Epithelial cell of esophagus (primary cell): ENCODE data around the gene GPR25.

Experiments used
- DNase-seq: peaks from one replicate; pipeline ENCODE4 v3.0.0; 2010; ENCODE audit warnings: low read depth
- H3K4me3 ChIP-seq: 2 replicates; pipeline ENCODE4 v1.5.1; 2011; ENCODE audit warnings: mild to moderate bottlenecking, low read length, control low read depth
- TF ChIP-seq, protein P1 (sequence below): IDR thresholded peaks from 2 replicates; pipeline ENCODE4 v1.5.1; 2011; ENCODE audit warnings: low read depth, mild to moderate bottlenecking, low read length, control low read depth, inconsistent platforms; ENCODE audit not compliant: insufficient read depth; ENCODE audit errors: missing control alignments

The GPR25 gene

DNA sequence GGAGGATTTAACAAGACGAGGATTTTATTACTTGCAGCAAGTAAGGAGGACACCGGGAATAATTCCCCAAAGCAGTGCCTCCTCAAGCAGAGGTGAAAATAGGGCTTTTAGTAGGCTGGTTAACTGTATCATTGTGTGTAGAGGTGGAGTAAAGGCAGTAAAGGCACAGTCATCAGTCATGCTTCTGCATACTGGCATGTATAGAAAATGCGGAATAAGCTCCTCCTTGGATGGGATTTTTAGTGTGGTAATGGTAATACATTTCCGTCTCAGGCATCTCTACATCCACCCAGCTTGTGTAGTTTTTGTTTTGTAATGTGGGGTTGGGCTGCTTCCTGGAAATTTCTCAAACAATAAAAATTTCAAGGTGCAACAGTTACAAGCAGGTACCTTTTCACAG is 27.4 kb upstream of the GPR25 start:
- no peak overlapping the region for H3K4me3 ChIP-seq
- no peak for DNase-seq
- TF ChIP-seq, protein P1, sequence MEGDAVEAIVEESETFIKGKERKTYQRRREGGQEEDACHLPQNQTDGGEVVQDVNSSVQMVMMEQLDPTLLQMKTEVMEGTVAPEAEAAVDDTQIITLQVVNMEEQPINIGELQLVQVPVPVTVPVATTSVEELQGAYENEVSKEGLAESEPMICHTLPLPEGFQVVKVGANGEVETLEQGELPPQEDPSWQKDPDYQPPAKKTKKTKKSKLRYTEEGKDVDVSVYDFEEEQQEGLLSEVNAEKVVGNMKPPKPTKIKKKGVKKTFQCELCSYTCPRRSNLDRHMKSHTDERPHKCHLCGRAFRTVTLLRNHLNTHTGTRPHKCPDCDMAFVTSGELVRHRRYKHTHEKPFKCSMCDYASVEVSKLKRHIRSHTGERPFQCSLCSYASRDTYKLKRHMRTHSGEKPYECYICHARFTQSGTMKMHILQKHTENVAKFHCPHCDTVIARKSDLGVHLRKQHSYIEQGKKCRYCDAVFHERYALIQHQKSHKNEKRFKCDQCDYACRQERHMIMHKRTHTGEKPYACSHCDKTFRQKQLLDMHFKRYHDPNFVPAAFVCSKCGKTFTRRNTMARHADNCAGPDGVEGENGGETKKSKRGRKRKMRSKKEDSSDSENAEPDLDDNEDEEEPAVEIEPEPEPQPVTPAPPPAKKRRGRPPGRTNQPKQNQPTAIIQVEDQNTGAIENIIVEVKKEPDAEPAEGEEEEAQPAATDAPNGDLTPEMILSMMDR: no peak

DNA sequence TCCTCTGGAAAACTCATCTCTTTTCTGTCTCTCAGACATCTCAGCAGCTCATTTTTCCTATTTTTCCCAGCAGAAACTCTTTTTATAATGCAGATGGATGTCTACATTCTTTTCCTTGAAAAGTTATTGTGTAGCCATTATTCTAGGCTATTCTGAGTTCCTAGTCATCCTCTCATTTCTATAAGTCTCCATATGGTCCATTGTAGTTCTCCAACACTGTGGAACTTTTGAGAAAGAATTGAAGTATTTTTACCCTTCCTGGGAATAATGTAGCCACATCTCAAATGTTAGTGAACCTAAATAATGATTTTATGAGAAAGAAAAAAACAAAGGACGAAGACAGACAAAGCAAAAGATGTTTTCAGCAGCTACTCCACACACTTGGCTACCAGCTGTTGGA is 26.4 kb upstream of the GPR25 start:
- TF ChIP-seq, protein P1: no peak
- no peak overlapping the region for H3K4me3 ChIP-seq
- no peak for DNase-seq

DNA sequence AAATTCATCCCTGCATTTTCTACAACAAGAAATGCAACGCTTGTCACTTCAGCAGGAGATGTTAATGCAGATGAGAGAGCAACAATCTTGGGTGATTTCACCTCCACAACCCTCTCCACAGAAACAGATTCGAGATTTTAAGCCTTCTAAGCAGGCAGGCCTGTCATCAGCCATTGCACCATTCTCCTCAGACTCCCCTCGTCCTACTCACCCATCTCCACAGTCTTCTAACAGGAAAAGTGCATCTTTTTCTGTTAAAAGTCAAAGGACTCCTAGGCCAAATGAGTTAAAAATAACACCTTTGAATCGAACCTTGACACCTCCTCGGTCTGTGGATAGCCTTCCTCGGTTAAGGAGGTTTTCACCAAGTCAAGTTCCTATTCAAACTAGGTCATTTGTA is 23.4 kb upstream of the GPR25 start:
- no peak overlapping the region for H3K4me3 ChIP-seq
- DNase-seq: no peak
- TF ChIP-seq, protein P1: no peak

DNA sequence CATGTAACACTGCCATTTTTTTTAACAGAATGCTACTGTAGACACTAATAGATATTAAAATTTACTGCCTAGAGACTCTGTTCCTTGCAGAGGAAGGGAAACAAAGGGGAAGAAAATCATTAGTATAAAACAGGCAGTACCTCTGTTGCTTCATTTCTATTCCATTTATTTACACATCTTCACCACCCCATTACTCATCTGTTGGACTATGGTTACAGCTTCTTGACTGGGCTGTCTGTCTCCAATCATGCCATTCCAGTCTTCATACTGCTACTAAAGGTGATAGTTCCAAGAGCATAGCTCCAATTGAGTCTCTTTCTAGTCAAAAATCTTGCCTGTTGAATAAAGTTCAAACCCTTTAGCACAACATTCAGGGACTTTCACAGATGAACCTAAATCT is 22.2 kb upstream of the GPR25 start:
- H3K4me3 ChIP-seq: no peak overlapping the region
- peak; percentile 61 for DNase-seq
- TF ChIP-seq, protein P1: no peak

DNA sequence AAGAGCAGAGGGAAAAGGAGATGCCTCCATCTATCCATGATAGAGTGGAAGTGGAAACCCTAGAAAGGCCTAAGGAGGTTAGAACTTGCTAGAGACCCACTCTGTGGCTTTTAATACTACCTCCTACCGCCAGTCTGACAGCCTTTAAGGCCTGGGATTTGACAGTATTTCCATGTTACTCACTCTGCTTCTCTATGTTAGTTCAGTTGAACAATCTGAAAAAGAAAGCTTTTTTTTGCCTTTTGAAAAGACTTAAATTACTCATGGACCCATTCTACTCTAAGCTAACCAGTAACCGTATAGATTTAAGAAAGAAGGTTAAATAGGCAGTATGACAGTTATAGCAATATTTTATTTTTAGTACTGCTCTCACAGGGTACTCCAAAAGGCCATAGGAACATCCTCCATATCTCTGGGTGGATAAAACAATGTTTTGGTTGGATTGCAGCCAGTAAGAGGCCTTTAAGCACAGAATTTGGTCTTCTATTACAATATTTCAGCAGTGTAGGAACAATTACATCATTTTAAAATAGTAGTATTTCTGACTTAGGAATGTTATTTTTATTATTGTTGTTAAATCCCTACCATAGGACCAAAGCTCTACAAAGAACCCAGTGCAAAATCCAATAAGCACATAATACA is 15.9 kb upstream of the GPR25 start:
- H3K4me3 ChIP-seq: no peak overlapping the region
- TF ChIP-seq, protein P1: no peak
- no peak for DNase-seq

DNA sequence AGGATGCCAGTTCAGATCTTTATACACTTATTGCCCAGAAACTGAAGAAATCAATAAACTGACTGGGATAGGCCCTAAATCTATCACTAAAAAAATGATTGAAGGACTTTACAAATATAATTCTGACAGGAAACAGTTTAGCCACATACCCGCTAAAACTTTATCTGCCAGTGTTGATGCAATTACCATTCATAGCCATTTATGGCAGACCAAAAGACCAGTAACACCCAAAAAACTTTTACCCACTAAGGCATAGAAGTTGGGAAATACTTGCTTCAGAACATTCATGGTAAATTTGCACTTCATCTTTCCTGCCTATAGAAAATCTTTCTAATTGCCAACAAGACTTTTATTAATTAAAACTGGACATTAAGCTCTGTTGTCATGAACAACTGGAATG is 15.0 kb upstream of the GPR25 start:
- H3K4me3 ChIP-seq: no peak overlapping the region
- no peak for DNase-seq
- TF ChIP-seq, protein P1: no peak

DNA sequence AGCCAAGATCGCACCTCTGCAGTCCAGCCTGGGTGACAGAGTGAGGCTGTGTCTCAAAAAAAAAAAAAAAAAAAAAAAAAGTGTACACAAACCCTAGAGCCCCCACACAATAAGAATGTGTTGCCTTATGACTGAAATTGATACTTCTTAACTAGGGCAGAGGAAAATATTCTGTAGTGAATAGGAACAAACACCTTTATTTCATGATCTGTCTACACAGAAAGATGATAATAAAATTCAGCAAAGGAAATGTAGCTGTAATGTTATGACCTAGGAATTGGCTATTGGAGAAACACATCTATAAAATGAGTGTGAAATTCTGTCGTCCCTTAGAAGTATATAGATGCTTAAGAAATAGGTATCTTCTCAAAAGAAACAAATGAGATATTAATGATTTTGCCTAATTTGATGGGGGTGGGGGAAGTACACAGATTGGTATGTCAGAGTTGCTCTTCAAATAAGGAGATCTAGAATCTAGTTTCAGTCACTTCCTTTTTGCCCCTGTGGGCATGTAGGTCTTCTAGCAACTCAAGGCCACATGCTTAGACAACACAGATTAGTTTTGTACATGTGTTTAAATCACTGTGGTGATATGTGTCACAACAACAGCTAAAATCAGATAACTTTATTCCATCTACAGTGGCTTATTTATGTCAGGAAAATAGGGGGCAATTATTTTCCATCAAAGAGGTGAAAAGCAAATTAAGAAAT is 10.7 kb upstream of the GPR25 start:
- TF ChIP-seq, protein P1: no peak
- DNase-seq: no peak
- no peak overlapping the region for H3K4me3 ChIP-seq
